Measurements from ENCODE around the gene ACOT7.

- no peak for TF ChIP-seq CTCF (IDR thresholded peaks at IDR 0.05)
- no peak for TF ChIP-seq EP300 (IDR thresholded peaks at IDR 0.05)
- TF ChIP-seq POLR2AphosphoS5 (IDR thresholded peaks at IDR 0.05), result no peak
- TF ChIP-seq POLR2A (IDR thresholded peaks at IDR 0.05), result no peak
Observed at GRCh38 chr1:6332821-6333220, 60.7 kb downstream of the ACOT7 start.
